ENCODE measurements around the gene MYG1. TPM values are rescaled to one million over a fixed set of nuclear protein-coding genes. Genes with fewer than 3 reads are reported as not detected.

Gene MYG1
- polyA plus RNA-seq, 1 of the 3 experiments (the other 2 are of a cell fraction): 101 TPM

DNA sequence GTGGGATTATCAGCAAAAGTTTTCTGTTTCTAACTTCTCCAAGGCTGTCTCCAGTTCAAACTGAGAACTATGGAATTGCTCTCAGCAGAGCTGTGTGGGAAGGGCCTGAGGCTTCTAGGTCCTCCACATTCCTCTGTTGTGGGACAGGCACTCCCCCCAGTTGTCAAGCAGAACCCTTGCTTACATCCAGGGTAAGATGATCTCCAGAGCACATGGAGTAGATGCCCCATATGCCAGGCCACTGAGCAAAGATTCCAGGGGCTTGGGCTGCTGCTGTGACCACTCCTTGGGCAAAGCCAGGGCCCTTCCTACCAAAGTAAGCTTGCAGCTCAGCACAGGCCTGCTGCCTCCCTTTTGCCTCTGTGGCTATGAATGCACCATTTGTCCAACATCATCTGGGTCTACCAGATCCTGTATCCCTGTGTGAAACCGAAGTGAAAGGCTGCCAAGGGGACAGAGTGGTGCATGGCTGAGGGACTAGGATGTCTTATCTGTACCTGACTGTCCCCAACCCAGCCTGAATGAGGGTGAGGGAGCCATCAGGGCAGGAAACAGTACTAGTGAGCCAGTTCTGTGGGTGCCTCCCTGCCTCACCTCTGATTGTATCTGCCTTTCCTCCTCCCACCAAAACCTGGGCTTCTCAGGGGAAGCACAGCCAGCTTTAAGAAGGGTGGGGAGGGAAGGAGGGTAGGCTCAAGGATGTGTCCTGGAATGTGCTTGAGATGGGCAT lies 44.5 kb upstream of the MYG1 start:
- WGBS (ENCODE audit: low lambda C conversion rate): 30% methylated on average over 1 of the region's 1 CpG
- ChIA-PET POLR2A (no interaction called here), CTCF (interaction anchor here (1.3 to 5.1 kb wide), 3 partner anchors 9 to 42 kb away, joined by 3 to 141 read pairs (median 4); partner anchors contain the start of gene ESPL1)
- no peak overlapping the region for H3K9ac ChIP-seq
- peaks cover 30% of the 10 kb centered on the region for H3K79me2 ChIP-seq (ENCODE audit: insufficient read depth)
- H3K36me3 ChIP-seq (replicated peaks in 1 of 2; ENCODE audit: control insufficient read depth in 1 of 2, insufficient read depth in 2 of 2, low read length in 1 of 2): peaks cover 5 to 11% of the 10 kb centered on the region in 2 experiments
- no peak overlapping the region for H3K4me3 ChIP-seq (ENCODE audit: low read depth in 2 of 2, low read length in 1 of 2)
- TF ChIP-seq RCOR1 (IDR thresholded peaks at IDR 0.05; ENCODE audit: low read length) (no peak), GABPA (IDR thresholded peaks at IDR 0.05; ENCODE audit: low read depth) (no peak), JUND (IDR thresholded peaks at IDR 0.05) (no peak), TCF12 (IDR thresholded peaks at IDR 0.05) (no peak), YY1 (IDR thresholded peaks at IDR 0.05; ENCODE audit: low read depth) (no peak), TAF1 (IDR thresholded peaks at IDR 0.05; ENCODE audit: borderline replicate concordance, low read depth, low read length) (no peak), SMC3 (IDR thresholded peaks at IDR 0.05; ENCODE audit: low read depth, low read length) (no peak), RAD21 (IDR thresholded peaks at IDR 0.05; ENCODE audit: low read length) (no peak), USF1 (IDR thresholded peaks at IDR 0.05; ENCODE audit: borderline replicate concordance, low read depth) (no peak), FOXM1 (IDR thresholded peaks at IDR 0.05; ENCODE audit: low read depth) (no peak), POLR2AphosphoS5 (IDR thresholded peaks at IDR 0.05; ENCODE audit: low read depth, low read length) (no peak), GATA2 (CRISPR knock-in tag; IDR thresholded peaks at IDR 0.05) (no peak), NFIC (IDR thresholded peaks at IDR 0.05; ENCODE audit: borderline replicate concordance) (no peak), FOXJ3 (CRISPR knock-in tag; IDR thresholded peaks at IDR 0.05) (no peak), CHD2 (IDR thresholded peaks at IDR 0.05; ENCODE audit: low read length, partially characterized antibody) (no peak), EP300 (IDR thresholded peaks at IDR 0.05; ENCODE audit: borderline replicate concordance in 1 of 2, low read depth in 1 of 2, low read length in 1 of 2) (no peak)
- TF ChIP-seq, protein P1, sequence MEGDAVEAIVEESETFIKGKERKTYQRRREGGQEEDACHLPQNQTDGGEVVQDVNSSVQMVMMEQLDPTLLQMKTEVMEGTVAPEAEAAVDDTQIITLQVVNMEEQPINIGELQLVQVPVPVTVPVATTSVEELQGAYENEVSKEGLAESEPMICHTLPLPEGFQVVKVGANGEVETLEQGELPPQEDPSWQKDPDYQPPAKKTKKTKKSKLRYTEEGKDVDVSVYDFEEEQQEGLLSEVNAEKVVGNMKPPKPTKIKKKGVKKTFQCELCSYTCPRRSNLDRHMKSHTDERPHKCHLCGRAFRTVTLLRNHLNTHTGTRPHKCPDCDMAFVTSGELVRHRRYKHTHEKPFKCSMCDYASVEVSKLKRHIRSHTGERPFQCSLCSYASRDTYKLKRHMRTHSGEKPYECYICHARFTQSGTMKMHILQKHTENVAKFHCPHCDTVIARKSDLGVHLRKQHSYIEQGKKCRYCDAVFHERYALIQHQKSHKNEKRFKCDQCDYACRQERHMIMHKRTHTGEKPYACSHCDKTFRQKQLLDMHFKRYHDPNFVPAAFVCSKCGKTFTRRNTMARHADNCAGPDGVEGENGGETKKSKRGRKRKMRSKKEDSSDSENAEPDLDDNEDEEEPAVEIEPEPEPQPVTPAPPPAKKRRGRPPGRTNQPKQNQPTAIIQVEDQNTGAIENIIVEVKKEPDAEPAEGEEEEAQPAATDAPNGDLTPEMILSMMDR (IDR thresholded peaks at IDR 0.05): no peak
- TF ChIP-seq, protein P2, sequence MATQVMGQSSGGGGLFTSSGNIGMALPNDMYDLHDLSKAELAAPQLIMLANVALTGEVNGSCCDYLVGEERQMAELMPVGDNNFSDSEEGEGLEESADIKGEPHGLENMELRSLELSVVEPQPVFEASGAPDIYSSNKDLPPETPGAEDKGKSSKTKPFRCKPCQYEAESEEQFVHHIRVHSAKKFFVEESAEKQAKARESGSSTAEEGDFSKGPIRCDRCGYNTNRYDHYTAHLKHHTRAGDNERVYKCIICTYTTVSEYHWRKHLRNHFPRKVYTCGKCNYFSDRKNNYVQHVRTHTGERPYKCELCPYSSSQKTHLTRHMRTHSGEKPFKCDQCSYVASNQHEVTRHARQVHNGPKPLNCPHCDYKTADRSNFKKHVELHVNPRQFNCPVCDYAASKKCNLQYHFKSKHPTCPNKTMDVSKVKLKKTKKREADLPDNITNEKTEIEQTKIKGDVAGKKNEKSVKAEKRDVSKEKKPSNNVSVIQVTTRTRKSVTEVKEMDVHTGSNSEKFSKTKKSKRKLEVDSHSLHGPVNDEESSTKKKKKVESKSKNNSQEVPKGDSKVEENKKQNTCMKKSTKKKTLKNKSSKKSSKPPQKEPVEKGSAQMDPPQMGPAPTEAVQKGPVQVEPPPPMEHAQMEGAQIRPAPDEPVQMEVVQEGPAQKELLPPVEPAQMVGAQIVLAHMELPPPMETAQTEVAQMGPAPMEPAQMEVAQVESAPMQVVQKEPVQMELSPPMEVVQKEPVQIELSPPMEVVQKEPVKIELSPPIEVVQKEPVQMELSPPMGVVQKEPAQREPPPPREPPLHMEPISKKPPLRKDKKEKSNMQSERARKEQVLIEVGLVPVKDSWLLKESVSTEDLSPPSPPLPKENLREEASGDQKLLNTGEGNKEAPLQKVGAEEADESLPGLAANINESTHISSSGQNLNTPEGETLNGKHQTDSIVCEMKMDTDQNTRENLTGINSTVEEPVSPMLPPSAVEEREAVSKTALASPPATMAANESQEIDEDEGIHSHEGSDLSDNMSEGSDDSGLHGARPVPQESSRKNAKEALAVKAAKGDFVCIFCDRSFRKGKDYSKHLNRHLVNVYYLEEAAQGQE (IDR thresholded peaks at IDR 0.05; ENCODE audit: low read depth, low read length): no peak
- TF ChIP-seq, protein P3, sequence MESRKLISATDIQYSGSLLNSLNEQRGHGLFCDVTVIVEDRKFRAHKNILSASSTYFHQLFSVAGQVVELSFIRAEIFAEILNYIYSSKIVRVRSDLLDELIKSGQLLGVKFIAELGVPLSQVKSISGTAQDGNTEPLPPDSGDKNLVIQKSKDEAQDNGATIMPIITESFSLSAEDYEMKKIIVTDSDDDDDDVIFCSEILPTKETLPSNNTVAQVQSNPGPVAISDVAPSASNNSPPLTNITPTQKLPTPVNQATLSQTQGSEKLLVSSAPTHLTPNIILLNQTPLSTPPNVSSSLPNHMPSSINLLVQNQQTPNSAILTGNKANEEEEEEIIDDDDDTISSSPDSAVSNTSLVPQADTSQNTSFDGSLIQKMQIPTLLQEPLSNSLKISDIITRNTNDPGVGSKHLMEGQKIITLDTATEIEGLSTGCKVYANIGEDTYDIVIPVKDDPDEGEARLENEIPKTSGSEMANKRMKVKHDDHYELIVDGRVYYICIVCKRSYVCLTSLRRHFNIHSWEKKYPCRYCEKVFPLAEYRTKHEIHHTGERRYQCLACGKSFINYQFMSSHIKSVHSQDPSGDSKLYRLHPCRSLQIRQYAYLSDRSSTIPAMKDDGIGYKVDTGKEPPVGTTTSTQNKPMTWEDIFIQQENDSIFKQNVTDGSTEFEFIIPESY (IDR thresholded peaks at IDR 0.05; ENCODE audit: borderline replicate concordance, low read depth): no peak
- no peaks in the 10 kb centered on the region for H4K20me1 ChIP-seq (ENCODE audit: insufficient read depth)
- H3K9me3 ChIP-seq: no peaks in the 10 kb centered on the region
- H3K27ac ChIP-seq (ENCODE audit: low read depth in 2 of 2, low read length in 1 of 2): no peak overlapping the region
- peaks cover 0 to 16% of the 10 kb centered on the region in 2 experiments; a peak in 1 of 4 replicates for H3K4me1 ChIP-seq (ENCODE audit: control insufficient read depth in 1 of 2, insufficient read depth in 2 of 2, low read depth in 1 of 2, low read length in 1 of 2)
- no peak overlapping the region for H3K4me2 ChIP-seq
- no peaks in the 10 kb centered on the region for H3K9me2 ChIP-seq
- H3F3A ChIP-seq (replicated peaks; ENCODE audit: insufficient read depth): no peaks in the 10 kb centered on the region
- H3K27me3 ChIP-seq (ENCODE audit: insufficient read depth): no peaks in the 10 kb centered on the region
- DNase-seq: no peak
- no peak overlapping the region for H2AFZ ChIP-seq (ENCODE audit: low read depth)
